Measurements from ENCODE around the gene GCLC.

Gene GCLC

GRCh38 chr6:53523511-53524454 is 21.1 kb downstream of the GCLC start:
- DNase-seq = no peak

- DNase-seq = no peak
Measured at GRCh38 chr6:53520320-53520928, 24.5 kb downstream of the GCLC start.

GRCh38 chr6:53518862-53519261 is 26.0 kb downstream of the GCLC start:
- DNase-seq = no peak

- no peak for DNase-seq
Measured at GRCh38 chr6:53517021-53517420, 27.9 kb downstream of the GCLC start.

- no peak for DNase-seq
Measured at GRCh38 chr6:53514677-53515076, 30.2 kb downstream of the GCLC start.

GRCh38 chr6:53513519-53513966 is 31.4 kb downstream of the GCLC start:
- no peak for DNase-seq

- no peak for DNase-seq
Measured at GRCh38 chr6:53513056-53513455, 31.8 kb downstream of the GCLC start.

- DNase-seq = no peak
Measured at GRCh38 chr6:53512626-53513025, 32.3 kb downstream of the GCLC start.

GRCh38 chr6:53510746-53511145 is 34.2 kb downstream of the GCLC start:
- DNase-seq = no peak

GRCh38 chr6:53506872-53507271 is 38.0 kb downstream of the GCLC start:
- DNase-seq = no peak

- DNase-seq = no peak
Measured at GRCh38 chr6:53504512-53504911, 40.4 kb downstream of the GCLC start.

- DNase-seq = no peak
Measured at GRCh38 chr6:53503060-53503459, 41.8 kb downstream of the GCLC start.

- DNase-seq = no peak
Measured at GRCh38 chr6:53501432-53501831, 43.5 kb downstream of the GCLC start.

- no peak for DNase-seq
Measured at GRCh38 chr6:53500095-53500494, 44.8 kb downstream of the GCLC start.

- no peak for DNase-seq
Measured at GRCh38 chr6:53499094-53499493, 45.8 kb downstream of the GCLC start.

GRCh38 chr6:53498649-53499048 is 46.3 kb downstream of the GCLC start:
- no peak for DNase-seq

GRCh38 chr6:53497905-53498304 is 47.0 kb downstream of the GCLC start:
- no peak for DNase-seq

GRCh38 chr6:53496797-53497375 is 48.0 kb downstream of the GCLC start:
- DNase-seq = no peak

- no peak for DNase-seq
Measured at GRCh38 chr6:53495506-53496499, 49.1 kb downstream of the GCLC start.

- no peak for DNase-seq
Measured at GRCh38 chr6:53494076-53494475, 50.8 kb downstream of the GCLC start.

- DNase-seq = no peak
Measured at GRCh38 chr6:53493635-53494025, 51.3 kb downstream of the GCLC start.

GRCh38 chr6:53492860-53493634 is 51.9 kb downstream of the GCLC start:
- DNase-seq = peak; percentile 83

Measured in eye (tissue), 1 donor.